ENCODE data around the gene FGD4.
"Not testable (repeated sequence)": the region's sequence is repeated elsewhere in the genome, so short reads cannot be mapped to it uniquely, and the experiment has no call there.

Gene FGD4

DNA sequence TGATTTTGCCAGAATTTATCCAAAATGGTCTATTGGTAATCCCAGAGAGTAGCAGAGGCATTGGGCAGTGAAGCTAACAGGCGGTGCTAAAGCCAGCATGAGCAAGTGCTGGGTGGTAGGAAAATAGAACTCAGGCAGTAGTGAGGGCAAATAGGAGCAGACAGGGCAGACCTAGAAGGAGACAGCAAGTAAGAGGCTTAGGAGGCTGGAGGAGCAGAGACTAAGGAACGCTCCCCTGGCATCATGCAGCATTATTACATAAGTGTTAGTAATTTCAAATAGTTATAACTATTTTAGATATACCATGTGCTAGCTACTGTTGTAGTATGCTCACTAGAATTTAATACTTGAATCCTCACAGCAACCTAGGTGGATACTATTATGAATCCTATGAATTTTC lies 151.7 kb downstream of the FGD4 start:
- DNase-seq (ENCODE audit: low read depth in 1 of 2, low spot score in 1 of 2), result no peak

DNA sequence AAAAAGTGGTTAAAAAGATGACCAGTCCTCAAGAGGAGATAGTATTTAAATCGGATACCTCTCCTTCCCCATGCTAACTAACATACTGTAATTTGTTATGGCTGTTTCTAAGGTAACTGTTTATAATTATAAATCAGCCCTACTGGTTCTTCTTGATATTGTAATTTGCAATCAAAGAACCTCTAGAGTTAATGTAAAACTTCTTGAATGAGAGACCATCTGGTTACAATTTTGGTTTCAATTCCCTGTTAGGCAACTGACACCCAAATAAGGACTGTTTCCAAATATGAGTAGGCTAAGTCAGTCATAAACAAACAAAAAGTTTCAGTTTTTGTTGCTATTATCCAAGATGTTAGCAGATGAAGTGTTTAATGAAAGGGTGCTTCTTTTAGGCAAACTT lies 159.5 kb downstream of the FGD4 start:
- DNase-seq (ENCODE audit: low read depth in 1 of 2, low spot score in 1 of 2), result no peak

- DNase-seq (ENCODE audit: low read depth in 1 of 2, low spot score in 1 of 2), result no peak
Observed at GRCh38 chr12:32559434-32559833, 160.1 kb downstream of the FGD4 start.

GRCh38 chr12:32560520-32560919 lies 161.2 kb downstream of the FGD4 start:
- no peak for DNase-seq (ENCODE audit: low read depth in 1 of 2, low spot score in 1 of 2)

GRCh38 chr12:32561931-32562341 lies 162.6 kb downstream of the FGD4 start:
- no peak for DNase-seq (ENCODE audit: low read depth in 1 of 2, low spot score in 1 of 2)

- not testable (repeated sequence) for DNase-seq (ENCODE audit: low read depth in 1 of 2, low spot score in 1 of 2)
Observed at GRCh38 chr12:32562413-32562812, 163.1 kb downstream of the FGD4 start.

- DNase-seq (ENCODE audit: low read depth in 1 of 2, low spot score in 1 of 2), result no peak
Observed at GRCh38 chr12:32566663-32567295, 167.4 kb downstream of the FGD4 start.

GRCh38 chr12:32567296-32567674 lies 167.9 kb downstream of the FGD4 start:
- DNase-seq (ENCODE audit: low read depth in 1 of 2, low spot score in 1 of 2), result no peak

- no peak for DNase-seq (ENCODE audit: low read depth in 1 of 2, low spot score in 1 of 2)
Observed at GRCh38 chr12:32568228-32568627, 168.9 kb downstream of the FGD4 start.

GRCh38 chr12:32569259-32569658 lies 169.9 kb downstream of the FGD4 start:
- no peak for DNase-seq (ENCODE audit: low read depth in 1 of 2, low spot score in 1 of 2)

GRCh38 chr12:32574585-32574984 lies 175.2 kb downstream of the FGD4 start:
- no peak for DNase-seq (ENCODE audit: low read depth in 1 of 2, low spot score in 1 of 2)

DNA sequence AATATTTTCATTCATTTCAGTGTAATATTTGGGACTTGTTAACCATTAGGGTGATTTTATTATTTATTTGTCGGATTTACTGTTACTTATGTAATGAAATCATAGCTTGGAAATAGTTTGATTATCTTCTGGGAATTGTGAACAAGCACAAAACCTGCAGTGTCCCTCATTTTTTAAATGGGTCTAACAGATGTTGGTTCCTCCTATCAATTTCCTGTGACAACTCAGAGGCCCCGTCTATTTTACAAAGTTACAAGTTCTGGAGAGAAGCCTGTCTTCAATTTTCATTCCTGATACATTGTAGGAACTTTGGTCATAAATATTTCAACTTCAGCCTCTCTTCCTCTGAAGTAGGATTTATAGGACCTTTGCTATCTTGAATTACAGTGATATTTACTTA lies 178.0 kb downstream of the FGD4 start:
- no peak for DNase-seq (ENCODE audit: low read depth in 1 of 2, low spot score in 1 of 2)

DNA sequence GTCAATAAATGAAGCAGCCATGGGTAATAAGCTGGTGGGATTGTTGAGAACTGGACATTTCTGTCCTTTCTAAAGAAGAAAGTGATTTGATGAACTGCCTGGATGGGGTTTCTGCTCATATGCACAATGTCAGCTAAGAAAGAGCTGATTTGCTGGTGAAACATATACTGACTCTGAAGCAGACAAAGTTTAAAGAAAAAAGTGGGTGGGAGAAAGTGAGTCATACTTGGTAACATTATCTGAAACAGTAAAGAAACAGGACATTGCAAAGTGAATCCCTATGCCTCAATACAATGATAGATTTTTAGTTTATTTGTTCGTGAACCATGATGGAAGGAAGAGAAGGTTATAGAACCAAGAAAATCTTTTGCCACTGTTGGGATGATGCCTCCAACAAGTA lies 184.2 kb downstream of the FGD4 start:
- DNase-seq (ENCODE audit: low read depth in 1 of 2, low spot score in 1 of 2), result no peak

- no peak for DNase-seq (ENCODE audit: low read depth in 1 of 2, low spot score in 1 of 2)
Observed at GRCh38 chr12:32585680-32586079, 186.3 kb downstream of the FGD4 start.

GRCh38 chr12:32586390-32586789 lies 187.0 kb downstream of the FGD4 start:
- DNase-seq (ENCODE audit: low read depth in 1 of 2, low spot score in 1 of 2), result no peak

GRCh38 chr12:32587581-32588495 lies 188.5 kb downstream of the FGD4 start:
- no peak for DNase-seq (ENCODE audit: low read depth in 1 of 2, low spot score in 1 of 2)

- no peak for DNase-seq (ENCODE audit: low read depth in 1 of 2, low spot score in 1 of 2)
Observed at GRCh38 chr12:32588604-32589003, 189.2 kb downstream of the FGD4 start.

DNA sequence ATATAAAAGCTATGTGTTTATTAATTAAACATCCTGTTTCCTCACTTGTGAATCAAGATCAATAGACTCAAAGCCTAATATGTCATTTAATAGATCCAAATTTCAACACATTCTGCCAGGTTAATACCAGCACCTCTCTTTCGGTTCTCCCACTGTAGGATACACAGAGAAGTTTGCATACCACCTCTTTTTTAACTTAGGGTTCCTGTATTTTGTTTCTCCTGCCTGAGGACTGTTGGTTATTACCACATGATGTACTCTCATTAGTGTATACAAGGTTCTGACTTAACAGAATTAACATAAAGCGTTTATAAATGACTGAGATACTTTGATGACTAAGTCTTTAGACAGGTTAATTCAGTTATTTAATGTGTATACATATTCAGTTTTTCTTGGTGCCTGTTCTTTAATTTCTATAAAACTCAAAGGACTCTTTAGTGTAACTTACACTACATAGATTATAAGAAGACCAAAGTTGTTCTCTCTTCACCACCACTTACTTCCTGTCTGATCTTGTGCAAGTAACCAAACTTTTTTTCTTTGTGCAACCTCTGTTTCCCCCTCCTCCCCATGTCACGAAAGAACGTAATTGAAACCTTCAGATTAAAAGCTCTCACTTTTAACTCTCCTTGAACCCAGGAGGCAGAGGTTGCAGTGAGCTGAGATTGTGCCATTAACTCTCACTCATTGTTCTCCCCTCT lies 190.0 kb downstream of the FGD4 start:
- no peak for DNase-seq (ENCODE audit: low read depth in 1 of 2, low spot score in 1 of 2)

DNA sequence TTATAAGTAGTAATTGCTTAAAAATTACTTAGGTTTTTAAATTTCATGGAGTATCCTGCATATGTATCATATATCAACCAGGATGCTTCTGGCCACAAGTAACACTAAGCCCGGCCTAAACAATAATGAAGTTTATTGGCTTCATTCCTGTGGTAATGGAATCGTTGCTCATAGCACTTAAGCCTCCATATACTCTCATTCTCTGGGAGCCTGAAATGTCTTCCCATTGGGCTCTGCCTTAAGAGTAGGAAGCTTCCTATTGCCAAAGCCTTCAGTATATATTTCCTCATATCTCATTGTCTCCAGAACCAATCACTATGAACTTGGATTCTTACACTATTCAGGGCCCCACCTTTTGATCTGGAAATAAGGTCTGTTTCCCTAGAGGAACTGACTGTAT lies 195.9 kb downstream of the FGD4 start:
- DNase-seq (ENCODE audit: low read depth in 1 of 2, low spot score in 1 of 2), result no peak

DNA sequence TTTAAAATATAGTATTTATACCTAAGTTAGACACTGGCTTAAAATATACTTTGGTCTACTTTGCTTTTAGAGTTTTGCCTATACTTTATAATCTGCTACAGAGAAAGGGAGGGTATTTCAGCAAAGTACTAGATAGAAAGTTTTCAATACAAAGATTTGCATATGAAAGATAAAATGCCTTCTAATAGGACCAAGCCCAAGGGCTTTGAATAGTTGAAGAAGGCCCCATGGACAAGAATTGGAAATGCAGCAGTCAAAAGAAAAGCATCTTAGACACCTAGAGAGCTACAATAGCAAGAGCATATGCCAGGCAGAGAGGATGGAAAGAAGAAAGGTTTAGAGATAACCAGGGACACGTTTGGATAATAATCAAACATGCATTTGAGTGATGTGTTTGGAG lies 196.7 kb downstream of the FGD4 start:
- DNase-seq (ENCODE audit: low read depth in 1 of 2, low spot score in 1 of 2), result no peak

DNA sequence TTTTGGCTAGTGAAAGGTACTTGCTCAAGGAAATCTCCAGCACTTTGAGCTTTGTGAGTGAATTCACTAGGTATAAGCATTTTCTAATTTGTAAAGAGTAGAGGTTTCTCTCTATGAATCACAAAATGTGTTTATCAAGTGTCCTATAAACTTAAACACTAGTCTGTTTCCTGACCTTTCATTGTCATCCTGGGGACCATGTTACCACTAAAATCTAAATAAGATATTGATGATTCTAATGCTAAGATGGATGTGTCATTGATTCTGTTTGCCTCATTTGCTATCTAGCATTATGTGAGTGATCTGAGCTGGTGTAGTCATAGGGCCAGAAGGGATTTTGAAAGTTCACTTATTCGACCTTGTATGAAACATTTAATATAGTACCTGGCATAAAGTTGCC lies 199.3 kb downstream of the FGD4 start:
- no peak for DNase-seq (ENCODE audit: low read depth in 1 of 2, low spot score in 1 of 2)

DNA sequence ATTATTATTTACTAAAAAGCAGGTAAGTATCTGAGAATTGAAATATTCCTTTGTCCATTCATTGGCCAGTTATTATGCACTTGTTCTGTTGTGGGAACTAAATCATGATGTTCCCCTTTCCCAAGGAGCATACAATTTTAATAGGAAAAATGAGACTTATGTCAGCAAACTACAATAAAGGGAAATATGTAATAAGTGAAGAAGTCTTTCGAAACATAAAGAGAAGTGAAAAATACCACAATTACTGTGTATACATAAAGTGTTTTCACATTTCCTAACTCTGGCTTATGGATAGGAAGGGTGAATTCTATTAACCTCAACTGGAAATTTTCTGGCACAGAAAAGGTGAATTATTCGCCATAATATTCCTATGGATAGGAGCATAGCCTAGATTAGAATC lies 201.3 kb downstream of the FGD4 start:
- no peak for DNase-seq (ENCODE audit: low read depth in 1 of 2, low spot score in 1 of 2)

Data from activated T-helper 1 cell treated with anti-CD3 and anti-CD28 coated beads, Interleukin-2, amount 50 U/mL, for 16 hours (primary cell).